HepG2 (cell line): ENCODE results near the gene ZNF660.

Experiments used
- IKZF5 ChIP-seq: IDR thresholded peaks from 2 replicates; pipeline ENCODE4 v1.6.1; 2018; ENCODE audit warnings: missing genetic modification reagents, mild to moderate bottlenecking, missing compliant biosample characterization
- POLR2A ChIP-seq, 2 experiments: IDR thresholded peaks; 2 replicates each; pipeline ENCODE4 v1.6.1; 2011; ENCODE audit warnings: low read depth in 2 of 2, low read length in 2 of 2, mild to moderate bottlenecking in 1 of 2, moderate library complexity in 1 of 2; ENCODE audit not compliant: insufficient read depth in 1 of 2
- TEAD3 ChIP-seq: optimal IDR thresholded peaks from 2 replicates; pipeline ENCODE3; 2016; ENCODE audit warnings: borderline replicate concordance
- ZNF121 ChIP-seq: sonication (generic); formaldehyde crosslinking; IDR thresholded peaks from 2 replicates; pipeline ENCODE4 v1.5.0; 2020; ENCODE audit warnings: mild to moderate bottlenecking, missing genetic modification reagents

DNA sequence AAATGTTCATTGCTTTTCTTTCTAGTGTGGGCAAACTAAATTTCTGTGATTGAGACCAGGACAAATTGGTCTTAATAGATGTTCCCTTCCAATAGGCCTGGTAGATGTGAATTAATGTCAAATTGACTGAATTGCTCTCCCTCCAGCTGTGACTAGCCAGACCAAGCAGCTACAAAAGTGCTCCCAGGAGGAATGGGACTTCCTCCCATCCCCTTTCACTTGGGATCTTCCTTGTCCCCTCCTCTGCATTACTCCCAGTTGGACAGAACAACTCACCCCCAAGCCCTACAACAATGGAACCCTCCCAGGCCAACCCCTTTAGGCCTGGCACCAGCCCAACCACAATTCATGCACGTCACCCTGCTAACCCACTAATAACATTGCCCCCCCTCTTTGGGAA lies 49.4 kb upstream of the ZNF660 start:
- TF ChIP-seq ZNF121 (CRISPR knock-in tag), result no peak
- no peak for TF ChIP-seq TEAD3 (CRISPR knock-in tag)
- TF ChIP-seq IKZF5 (CRISPR knock-in tag), result no peak
- no peak for TF ChIP-seq POLR2A (IDR thresholded peaks at IDR 0.05; ENCODE audit: insufficient read depth in 1 of 2, low read depth in 2 of 2, low read length in 2 of 2)
